Osteoblast (primary cell): ENCODE measurements around the gene FNDC11. TPM values are rescaled to one million over a fixed set of nuclear protein-coding genes. Genes with fewer than 3 reads are reported as not detected.
"Not testable (repeated sequence)": the region's sequence is repeated elsewhere in the genome, so short reads cannot be mapped to it uniquely, and the experiment has no call there.

ENCODE experiments used
- DNase-seq: peaks from one replicate; pipeline ENCODE4 v3.0.0; 2011; ENCODE audit warnings: low spot score, mixed read lengths; ENCODE audit not compliant: insufficient read length; ENCODE audit errors: missing footprints
- H2AFZ ChIP-seq: 2 replicates; pipeline ENCODE4 v1.6.0; 2011; ENCODE audit warnings: mild to moderate bottlenecking, low read length
- H3K27ac ChIP-seq: 2 replicates; pipeline ENCODE4 v1.5.1; 2011; ENCODE audit warnings: mild to moderate bottlenecking, low read depth, low read length, moderate library complexity
- H3K27me3 ChIP-seq: 2 replicates; pipeline ENCODE4 v1.6.0; 2012; ENCODE audit warnings: mild to moderate bottlenecking, control low read depth, inconsistent platforms, low read length, moderate library complexity; ENCODE audit not compliant: insufficient read depth
- H3K36me3 ChIP-seq: 2 replicates; pipeline ENCODE4 v1.5.1; 2011; ENCODE audit warnings: mild to moderate bottlenecking, low read length, control low read depth, moderate library complexity; ENCODE audit not compliant: insufficient read depth
- H3K4me1 ChIP-seq: 2 replicates; pipeline ENCODE4 v1.5.1; 2011; ENCODE audit warnings: mild to moderate bottlenecking, low read length, control low read depth, moderate library complexity; ENCODE audit not compliant: insufficient read depth
- H3K4me2 ChIP-seq: 2 replicates; pipeline ENCODE4 v1.6.0; 2011; ENCODE audit warnings: mild to moderate bottlenecking, low read length; ENCODE audit not compliant: insufficient read depth
- H3K4me3 ChIP-seq: fragments of 200-600 bp; sonication (generic); 3 replicates; pipeline ENCODE4 v1.5.1; 2012; ENCODE audit warnings: mild to moderate bottlenecking, low read length, inconsistent platforms; ENCODE audit not compliant: insufficient read depth
- H3K79me2 ChIP-seq: 2 replicates; pipeline ENCODE4 v1.6.0; 2012; ENCODE audit warnings: mild to moderate bottlenecking, low read length, control low read depth, inconsistent platforms; ENCODE audit not compliant: insufficient read depth
- H3K9me3 ChIP-seq: 2 replicates; pipeline ENCODE4 v1.5.1; 2011; ENCODE audit warnings: low read depth, low read length, control low read depth
- H4K20me1 ChIP-seq: 2 replicates; pipeline ENCODE4 v1.6.0; 2012; ENCODE audit warnings: mild to moderate bottlenecking, low read length, control low read depth; ENCODE audit not compliant: insufficient read depth
- total RNA-seq: library from RNA; depleted of rRNA; stranded (reverse); fragments of >200 nt; gene quantifications from 2 replicates; pipeline ENCODE4 v1.2.3, GENCODE V29; 2012
- TF ChIP-seq, protein P1 (sequence below): IDR thresholded peaks from 2 replicates; pipeline ENCODE4 v1.5.1; 2011; ENCODE audit warnings: mild to moderate bottlenecking, low read depth, low read length, moderate library complexity; ENCODE audit errors: extremely low read depth

FNDC11 gene
- total RNA-seq, 1 donor: not detected

DNA sequence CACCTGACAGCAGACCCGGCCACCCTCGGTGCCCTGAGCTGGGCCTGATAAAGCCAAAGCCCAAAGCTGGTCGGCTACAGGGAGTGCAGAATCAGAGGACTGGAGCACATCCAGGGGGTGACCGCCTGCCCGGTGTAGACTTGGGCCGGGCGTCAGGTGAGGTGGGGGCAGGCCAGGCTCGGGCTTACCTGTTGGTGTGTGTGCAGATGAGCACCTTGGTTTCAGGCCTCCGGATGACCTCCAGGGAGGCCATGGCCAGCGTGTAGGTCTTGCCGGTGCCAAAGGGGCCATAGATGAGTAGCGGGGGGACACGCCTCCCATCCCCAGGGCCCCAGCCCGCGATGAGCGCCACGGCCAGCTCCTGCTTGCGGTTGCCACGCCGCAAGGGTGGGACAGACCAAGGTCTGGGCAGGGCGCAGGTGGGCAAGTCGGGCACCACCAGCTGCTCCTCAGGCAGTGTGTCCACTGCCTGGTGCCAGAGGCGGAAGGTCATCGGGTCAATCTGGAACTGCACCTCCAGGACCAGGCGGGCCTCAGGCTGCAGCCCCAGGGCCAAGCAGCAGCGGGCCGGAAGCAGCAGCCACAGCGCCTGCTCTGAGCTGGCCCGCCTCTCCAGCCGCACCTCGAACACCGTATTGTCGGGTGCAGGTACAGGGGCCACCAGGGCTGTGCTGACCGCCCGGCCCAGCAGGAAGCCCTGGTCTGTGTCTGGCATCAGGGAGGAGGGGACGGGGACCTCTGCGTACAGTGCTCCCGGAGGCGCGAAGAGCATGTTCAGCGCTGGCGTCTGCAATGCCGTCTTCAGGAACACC, 14.4 kb downstream of the FNDC11 start:
- H3K4me3 ChIP-seq: no peak overlapping the region
- TF ChIP-seq, protein P1, sequence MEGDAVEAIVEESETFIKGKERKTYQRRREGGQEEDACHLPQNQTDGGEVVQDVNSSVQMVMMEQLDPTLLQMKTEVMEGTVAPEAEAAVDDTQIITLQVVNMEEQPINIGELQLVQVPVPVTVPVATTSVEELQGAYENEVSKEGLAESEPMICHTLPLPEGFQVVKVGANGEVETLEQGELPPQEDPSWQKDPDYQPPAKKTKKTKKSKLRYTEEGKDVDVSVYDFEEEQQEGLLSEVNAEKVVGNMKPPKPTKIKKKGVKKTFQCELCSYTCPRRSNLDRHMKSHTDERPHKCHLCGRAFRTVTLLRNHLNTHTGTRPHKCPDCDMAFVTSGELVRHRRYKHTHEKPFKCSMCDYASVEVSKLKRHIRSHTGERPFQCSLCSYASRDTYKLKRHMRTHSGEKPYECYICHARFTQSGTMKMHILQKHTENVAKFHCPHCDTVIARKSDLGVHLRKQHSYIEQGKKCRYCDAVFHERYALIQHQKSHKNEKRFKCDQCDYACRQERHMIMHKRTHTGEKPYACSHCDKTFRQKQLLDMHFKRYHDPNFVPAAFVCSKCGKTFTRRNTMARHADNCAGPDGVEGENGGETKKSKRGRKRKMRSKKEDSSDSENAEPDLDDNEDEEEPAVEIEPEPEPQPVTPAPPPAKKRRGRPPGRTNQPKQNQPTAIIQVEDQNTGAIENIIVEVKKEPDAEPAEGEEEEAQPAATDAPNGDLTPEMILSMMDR: no peak
- no peak overlapping the region for H2AFZ ChIP-seq
- no peak overlapping the region for H3K27ac ChIP-seq
- peaks cover 4% of the 10 kb centered on the region for H3K4me1 ChIP-seq
- H3K79me2 ChIP-seq: peaks cover 4% of the 10 kb centered on the region
- H4K20me1 ChIP-seq: no peaks in the 10 kb centered on the region
- H3K36me3 ChIP-seq: no peaks in the 10 kb centered on the region
- H3K27me3 ChIP-seq: no peaks in the 10 kb centered on the region
- no peaks in the 10 kb centered on the region for H3K9me3 ChIP-seq
- peak; percentile 83 for DNase-seq
- H3K4me2 ChIP-seq: no peak overlapping the region

DNA sequence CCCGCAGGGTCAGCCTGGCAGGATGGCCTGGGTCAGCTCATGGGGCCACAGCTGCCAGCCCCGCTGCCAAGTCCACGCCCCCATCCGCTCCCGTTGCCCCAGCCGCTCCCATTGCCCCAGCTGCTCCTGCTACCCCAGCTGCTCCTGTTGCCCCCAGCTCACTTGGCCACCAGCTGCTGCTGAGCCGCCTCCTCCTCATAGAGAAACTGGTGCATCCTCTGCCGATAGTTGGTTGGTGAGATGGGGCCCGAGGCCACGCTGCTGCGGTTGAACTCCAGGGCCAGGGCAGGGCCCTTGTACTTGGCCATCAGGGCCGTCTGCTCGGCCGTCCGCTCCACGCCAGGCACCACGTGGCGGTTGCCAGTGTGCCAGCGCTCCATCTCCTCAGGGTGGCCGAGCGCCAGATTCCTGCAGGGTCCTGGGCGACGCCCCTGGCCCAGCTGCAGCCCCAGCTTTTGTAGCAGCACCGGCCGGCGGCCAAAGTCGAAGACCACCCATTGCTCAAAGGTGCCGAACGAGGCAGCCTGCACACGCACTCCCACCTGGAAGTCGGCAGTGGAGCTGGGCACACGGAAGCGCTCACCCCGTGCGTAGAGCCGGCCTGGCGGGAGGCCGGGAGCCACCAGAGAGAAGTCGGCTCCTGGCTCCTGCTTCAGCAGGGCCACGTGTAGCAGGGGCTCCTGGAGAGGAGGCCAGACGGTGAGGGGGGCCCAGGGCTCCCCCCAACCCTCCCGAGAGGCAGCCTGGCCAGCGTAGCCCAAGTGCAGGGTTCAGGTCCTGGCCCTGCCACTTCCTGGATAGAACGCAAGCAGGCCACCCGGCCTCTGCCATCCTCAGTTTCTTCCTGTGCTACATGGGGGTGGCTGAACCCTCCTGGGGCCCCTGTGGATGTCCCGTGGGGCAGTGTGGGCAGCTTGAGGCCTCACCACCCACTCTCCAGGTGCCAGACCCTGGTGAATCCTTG, 15.3 kb downstream of the FNDC11 start:
- Histone ChIP-seq H4K20me1 (no peaks in the 10 kb centered on the region), H3K9me3 (no peaks in the 10 kb centered on the region), H3K27ac (no peak overlapping the region), H3K27me3 (no peaks in the 10 kb centered on the region), H3K79me2 (peaks cover 6% of the 10 kb centered on the region), H3K4me2 (no peak overlapping the region), H2AFZ (no peak overlapping the region), H3K4me3 (no peak overlapping the region), H3K4me1 (peaks cover 6% of the 10 kb centered on the region), H3K36me3 (no peaks in the 10 kb centered on the region)
- TF ChIP-seq, protein P1: no peak
- no peak for DNase-seq

DNA sequence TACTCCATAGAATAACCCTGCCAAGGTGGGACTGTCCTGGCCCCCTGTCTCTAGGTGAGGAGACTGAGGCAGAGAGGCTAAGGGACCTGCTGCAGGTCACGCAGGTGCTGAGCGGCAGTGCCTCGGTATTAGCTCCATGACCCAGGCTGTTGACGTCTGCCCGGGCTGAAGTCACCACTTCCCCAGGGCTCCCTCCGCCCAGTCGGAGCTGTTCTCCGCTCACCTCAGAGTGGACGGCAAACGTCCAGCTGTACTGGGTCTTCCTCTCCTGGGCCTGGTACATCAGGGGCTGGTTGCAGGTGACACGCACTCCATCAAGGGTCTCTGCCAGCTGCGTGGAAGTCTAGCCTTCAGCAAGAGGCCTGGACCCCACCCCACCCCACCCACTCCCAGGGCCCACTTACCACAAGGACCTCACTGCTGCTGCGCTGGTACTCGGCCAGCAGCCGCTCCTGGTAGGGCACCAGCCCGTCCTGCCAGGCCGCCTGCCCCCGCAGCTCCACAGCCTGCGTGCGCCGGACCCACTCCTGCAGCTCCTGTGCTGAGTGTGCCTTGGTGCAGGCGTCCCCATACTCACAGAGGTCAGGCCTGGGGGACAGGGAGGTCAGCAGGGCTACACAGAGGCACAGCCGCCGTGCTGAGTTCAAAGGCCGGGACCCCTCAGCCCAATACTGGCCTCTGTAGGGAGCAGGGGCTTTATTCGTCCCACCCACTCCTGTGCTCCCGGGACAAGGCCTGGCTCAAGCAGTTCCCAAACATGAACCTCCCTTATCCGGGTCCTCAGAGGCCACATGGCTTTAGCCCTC, 16.5 kb downstream of the FNDC11 start:
- no peak overlapping the region for H2AFZ ChIP-seq
- H3K27ac ChIP-seq: no peak overlapping the region
- H3K4me1 ChIP-seq: peaks cover 16% of the 10 kb centered on the region
- H3K79me2 ChIP-seq: peaks cover 6% of the 10 kb centered on the region
- DNase-seq: no peak
- no peak overlapping the region for H3K4me3 ChIP-seq
- H4K20me1 ChIP-seq: no peaks in the 10 kb centered on the region
- no peaks in the 10 kb centered on the region for H3K36me3 ChIP-seq
- H3K27me3 ChIP-seq: no peaks in the 10 kb centered on the region
- H3K9me3 ChIP-seq: no peaks in the 10 kb centered on the region
- TF ChIP-seq, protein P1: no peak
- no peak overlapping the region for H3K4me2 ChIP-seq

GRCh38 chr20:63571087-63571478, 17.1 kb downstream of the FNDC11 start:
- DNase-seq, H3K27me3 ChIP-seq, H3K4me3 ChIP-seq, H3K36me3 ChIP-seq, H3K9me3 ChIP-seq, H3K79me2 ChIP-seq, H3K4me2 ChIP-seq, H2AFZ ChIP-seq, H3K27ac ChIP-seq, H4K20me1 ChIP-seq: not testable (repeated sequence)
- H3K4me1 ChIP-seq: peaks cover 20% of the 10 kb centered on the region
